HG02623 (cell line): Measurements from ENCODE around the gene PIK3R6.
"Not testable (repeated sequence)": the region's sequence is repeated elsewhere in the genome, so short reads cannot be mapped to it uniquely, and the experiment has no call there.

ENCODE experiments used
- ATAC-seq: cut with Tn5 transposase; IDR thresholded peaks from one replicate; pipeline ENCODE4 v1.9.1; 2021; ENCODE audit warnings: moderate library complexity; ENCODE audit not compliant: unreplicated experiment

PIK3R6 gene

DNA sequence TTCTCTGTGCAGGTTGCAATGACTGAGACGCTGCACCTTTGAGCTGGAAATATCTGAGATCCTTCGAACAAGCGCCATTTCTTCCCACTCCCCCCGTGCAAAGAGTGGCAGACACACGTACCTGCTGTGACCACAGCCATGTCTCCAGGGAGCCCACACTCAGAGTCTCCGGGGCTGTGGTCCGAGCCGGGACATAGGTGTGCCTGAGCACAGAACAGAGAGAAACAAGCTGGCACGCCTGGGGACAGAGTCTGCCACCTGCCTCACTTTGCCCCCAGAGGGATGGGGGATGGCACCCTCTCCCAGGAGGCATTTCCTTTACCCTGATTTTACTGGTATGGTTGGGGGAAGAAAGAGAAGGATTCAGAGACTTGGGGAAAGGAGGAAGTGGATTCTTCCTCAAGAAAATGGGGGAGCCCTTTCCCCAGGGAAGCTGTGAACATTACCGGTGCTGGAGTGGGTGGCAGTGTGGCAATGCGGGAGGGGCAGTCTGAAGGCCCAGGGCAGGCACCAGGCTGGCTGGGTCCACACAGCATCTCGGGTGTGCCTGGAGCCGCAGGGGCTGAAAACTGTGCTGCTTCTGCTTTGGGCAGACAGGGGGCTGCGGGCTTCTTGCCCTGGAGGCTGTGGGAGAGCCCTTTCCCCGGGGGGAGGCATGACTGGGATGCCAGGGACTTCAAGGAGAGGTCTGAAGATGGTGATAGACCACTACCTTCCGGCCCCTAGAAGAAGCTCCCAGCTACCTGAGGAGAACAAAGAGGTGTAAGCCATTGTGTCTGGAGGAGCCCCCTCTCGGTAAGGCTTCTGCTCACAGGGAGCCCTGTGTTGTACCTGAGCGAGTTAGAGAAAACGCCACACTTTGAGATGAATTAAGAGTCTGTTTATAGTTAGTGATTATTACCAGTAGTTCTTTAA is 6.6 kb upstream of the PIK3R6 start:
- no peak for ATAC-seq

DNA sequence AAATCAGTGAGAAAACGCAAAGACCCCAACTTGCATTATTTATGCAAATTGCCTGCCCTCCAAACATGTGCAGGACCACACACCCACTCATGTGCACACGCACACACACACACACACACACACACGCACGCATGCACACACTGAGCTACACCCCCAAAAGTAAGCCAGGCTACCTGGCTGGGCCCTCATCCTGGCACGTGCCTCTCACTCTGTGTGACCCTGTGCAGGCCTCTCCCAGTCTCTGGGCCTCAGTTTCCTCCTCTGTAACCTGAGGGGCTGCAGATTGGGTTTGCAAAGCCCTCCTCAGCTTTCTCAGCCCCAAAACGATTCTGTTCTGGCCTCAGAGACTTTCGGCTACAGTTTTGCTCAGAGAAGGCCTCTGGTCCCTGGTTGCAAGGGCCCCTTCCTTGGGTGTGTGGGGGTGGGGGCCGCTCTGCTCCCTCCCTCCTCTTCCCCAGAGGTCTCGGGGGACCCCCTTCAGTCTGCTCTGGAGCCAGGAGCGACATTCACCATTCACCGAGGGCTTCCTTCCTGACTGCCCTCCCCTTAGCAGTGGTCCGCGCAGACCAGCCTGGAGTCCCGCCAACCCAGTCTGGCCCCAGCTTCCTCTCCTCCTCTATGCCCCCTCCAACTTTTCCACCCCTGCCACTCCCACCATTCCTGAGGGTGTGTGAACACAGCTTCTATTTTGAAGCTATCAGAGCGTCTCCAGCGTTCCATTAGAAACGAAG is 5.4 kb upstream of the PIK3R6 start:
- no peak for ATAC-seq

DNA sequence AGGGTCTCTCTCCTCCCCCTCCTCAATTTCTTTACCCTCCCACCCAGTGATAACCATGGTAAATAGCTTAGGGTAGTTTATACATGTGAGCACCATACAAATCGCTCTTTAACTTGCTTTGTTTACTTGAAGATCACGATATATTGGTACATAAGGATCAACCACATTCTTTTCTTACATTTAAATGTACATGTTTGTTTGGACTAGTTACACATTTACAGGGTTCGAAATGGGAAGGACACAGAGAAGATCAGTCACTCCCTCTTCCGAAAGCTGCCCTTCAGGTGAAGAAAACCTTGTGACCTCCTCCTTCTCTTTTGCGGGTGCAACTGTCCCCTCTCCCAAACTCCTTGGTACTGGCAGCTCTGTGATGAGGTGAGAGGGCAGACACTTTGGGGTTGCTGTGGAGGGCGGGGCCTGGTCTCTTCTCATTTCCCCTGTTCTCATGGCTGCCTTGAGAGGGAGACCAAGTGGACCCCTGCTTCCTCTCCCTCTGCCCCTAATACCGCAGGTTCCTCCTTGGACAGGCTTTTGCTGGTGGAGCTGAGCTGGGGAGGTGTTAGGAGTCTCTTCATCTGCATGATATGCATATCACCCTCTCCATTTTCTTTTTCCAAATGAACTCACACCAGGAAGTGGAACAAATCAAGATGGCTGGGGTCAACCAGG is 4.7 kb upstream of the PIK3R6 start:
- no peak for ATAC-seq

DNA sequence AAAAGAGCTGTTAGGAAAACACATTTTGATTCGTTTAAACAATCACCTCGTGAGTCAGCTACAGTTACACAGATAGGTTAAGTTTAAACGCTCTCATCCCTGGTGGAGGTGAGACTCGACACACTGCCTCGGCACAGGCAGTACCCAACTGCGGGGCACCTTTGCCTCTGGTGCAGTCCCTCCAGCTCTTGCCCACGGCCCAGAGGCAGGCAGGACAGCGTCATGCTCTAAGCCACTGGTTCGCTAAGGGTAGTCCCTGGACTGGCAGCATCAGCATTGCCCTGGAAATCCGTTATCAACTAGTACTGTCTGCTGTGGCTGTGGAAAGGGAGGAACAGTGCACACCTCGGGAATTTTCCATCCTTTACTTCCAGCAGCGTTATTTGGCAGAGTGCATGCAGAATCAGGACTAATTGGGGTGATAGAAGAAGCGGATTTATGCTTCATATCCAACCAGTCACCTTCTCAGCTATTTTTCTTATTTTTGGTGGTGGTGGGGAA is 3.7 kb upstream of the PIK3R6 start:
- ATAC-seq, result no peak

DNA sequence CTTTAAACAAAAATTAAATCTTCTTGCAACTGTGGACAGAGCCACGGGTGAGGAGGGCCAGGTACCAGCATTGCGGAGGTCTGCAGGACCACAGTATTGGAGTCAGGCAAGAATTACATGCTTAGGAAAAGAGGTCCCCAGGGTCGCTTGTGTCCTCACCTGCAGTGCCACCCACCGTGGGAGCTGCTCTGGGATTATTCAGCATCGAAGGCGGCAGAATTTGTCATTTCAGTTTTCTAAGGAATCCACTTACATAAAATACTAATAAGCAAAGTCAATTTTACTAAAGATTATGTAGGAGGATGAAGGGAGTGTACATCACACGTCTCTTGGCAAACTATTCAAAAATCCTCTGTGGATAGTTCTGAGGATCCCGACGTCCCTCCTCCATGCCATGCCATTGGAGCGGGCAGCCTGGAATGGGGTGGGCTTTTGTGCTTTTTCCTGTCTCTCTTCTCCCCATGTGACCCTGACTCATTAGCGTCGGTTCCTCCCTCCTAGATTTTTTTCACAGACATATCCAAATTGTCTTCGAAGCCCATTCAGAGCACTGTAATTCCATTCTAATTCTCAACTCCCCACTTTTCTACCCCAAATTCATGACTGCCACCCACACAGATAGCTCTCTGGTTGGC is 3.0 kb upstream of the PIK3R6 start:
- no peak for ATAC-seq

DNA sequence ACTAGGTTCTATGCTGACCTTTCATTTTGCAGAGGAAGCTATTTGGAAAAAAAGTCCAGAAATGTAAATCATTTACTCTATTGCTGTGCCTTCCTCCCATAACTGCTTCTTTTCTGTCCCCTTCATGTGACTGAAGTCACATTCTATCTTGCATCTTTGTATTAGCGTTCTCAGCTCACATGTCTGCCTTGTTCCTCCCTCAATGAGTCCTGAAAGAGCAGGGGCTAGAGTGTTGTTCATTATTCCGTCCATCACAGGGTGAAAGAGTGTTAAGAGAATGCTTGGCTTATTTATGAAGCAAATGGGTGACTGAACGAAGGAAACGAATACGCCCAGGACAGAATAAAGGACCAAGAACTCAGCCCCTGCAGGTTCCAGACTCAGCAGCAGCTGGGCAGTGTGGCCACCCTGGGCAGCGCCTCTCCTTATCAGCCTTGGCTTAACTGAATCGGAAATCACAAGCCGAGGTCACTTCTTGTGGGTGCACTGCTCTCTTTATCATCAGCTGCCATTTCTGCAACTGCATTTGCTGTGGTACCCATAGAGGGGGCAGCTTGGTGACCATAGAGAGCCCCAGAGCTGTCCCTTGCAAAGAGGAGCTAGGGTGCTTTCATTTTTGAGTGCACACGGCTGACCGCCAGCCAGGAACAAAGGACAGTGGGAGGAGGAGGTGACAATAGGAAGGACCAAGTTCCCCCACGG is 1.8 kb upstream of the PIK3R6 start:
- no peak for ATAC-seq

DNA sequence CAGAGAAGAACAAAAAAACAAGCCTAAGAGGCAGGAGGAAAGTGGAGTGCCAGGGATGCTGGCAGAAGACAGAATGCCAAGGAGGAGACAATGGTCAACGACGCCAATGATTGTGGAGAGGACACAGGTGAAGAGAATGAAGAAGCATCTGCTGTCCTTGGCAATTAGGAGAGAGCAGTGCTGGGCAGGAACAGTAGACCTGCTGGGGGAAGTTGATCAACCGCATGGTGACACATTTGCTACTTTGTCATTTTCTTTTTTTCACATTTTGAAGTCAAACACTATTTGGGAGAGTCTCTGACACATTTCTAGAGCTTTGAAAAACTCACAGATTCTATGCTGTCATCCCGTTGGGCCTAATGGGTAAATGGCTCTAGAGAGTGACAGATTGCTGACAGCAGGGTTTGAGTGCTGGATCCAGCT is 1.1 kb upstream of the PIK3R6 start:
- ATAC-seq, result no peak

DNA sequence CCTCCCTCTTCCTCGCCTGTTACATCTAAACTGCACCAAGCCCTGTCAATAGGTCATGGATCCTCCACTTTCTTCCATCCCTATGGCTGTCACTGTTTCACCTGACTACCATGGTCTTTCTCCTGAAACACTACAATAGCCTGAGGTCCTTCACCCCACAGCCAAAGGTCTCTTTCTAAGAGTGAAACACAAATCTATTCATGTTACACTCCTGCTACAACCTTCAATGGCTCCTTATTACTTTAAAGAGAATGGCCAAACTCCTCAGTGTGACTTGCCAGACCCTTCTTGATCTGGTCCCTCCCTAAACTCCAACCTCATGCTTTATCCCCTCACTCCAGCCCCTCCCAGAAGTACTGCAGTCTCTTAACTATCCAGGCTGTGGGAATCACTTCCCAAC is 618 bp upstream of the PIK3R6 start:
- ATAC-seq, result no peak

DNA sequence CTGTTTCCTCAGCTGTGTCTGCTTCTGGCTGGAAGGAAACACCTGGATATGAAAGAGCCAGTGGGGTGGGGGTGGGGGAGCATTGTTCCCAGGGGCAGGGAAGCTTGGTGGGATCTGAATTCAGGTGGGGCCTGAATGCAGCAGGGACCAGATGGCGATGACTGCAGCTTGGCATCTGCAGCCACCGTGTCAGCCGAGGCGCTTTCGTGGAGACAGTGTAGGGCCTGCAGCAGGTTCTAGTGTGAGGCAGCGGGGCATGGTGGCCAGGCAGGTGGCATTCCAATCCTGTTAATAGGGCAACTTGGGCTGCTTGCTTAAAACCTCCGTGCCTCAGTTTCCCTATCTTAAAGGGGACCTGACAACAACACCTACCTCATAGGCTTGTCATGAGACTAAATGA is 1.7 kb downstream of the PIK3R6 start:
- ATAC-seq, result no peak

DNA sequence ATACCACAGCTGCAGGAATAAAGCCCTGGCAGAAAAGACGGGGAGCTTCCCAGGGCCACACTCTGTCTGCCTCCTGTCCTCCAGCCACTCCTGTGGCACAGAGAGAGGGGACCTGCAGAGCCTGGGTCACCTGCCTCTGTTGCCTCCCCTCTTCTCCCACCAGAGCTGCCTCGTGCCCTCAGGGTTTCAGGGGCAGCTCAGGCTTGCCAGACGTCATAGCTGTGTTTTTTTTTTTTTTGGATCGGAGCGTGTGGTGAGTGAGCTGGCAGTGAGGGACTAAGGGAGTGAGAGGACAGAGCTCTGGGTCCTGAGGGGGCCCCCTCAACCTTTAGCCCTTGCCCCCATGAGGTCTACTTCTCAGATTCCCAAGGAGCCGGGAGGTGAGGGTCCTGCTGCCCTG is 2.1 kb downstream of the PIK3R6 start:
- ATAC-seq, result no peak

DNA sequence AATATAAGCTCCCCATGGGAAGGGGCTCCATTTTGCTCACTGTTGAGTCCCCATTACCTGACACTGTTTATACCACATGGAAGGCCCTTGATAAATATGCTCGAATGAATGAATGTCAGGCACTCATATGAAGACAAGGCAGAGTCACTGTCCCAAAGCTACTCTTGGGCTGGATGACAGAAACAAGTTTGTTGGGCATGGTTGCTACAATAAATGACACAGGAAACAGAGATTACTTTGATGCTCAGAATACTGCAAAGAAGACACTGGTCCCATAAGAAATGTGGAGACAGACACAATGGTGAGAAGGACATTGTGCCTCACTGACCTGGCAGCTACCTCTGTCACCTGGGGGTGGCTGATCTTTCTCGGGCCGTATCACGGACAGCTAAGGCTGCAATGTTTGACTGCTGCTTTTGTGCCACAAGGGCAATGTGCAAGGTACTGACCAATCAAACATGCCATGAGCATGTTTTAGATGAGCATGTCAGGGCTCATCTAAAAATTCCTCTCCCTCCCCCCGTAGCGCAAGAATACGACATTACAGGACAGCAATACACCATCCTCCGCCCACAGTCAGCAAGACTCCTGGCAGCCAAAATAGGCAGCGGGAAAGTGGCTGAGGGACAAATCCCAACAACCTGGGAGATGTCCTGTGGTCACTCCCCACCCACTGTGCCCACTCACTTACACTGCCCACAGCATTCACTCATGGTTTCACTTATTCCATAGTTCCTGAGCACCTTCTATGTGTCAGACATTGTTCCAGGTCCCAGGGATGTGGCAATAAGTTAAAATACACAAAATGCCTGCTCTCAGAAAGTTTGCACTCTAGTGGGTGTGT is 5.0 kb downstream of the PIK3R6 start:
- ATAC-seq, result no peak

DNA sequence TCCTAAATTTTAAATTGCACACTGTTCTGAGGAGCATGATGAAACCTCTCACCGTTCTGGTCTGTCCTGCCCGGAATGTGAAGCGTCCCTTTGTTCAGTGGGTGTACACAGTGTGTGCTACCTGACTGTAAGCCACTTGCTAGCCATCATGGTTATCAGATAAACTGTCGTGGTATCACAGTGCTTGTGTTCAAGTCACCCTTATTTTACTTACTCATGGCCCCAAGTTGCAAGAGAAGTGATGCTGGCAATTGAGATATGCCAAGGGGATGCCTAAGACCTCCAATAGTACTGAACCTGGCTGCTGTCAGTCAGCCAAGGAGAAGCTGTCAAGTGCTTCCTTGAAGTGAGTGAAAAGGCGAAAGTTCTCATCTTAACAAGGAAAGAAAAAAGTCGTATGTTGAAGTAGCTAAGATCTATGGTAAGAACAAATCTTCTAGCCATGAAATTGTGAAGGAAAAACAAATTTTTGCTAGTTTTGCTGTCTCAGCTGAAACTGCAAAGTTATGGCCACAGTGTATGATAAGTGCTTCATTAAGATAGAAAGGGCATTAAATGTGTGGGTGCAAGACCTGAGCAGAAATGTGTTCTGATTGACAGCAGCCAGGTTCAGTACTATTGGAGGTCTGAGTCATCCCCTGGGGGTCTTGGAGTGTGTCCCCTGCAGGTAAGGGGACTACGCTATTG is 5.8 kb downstream of the PIK3R6 start:
- no peak for ATAC-seq

DNA sequence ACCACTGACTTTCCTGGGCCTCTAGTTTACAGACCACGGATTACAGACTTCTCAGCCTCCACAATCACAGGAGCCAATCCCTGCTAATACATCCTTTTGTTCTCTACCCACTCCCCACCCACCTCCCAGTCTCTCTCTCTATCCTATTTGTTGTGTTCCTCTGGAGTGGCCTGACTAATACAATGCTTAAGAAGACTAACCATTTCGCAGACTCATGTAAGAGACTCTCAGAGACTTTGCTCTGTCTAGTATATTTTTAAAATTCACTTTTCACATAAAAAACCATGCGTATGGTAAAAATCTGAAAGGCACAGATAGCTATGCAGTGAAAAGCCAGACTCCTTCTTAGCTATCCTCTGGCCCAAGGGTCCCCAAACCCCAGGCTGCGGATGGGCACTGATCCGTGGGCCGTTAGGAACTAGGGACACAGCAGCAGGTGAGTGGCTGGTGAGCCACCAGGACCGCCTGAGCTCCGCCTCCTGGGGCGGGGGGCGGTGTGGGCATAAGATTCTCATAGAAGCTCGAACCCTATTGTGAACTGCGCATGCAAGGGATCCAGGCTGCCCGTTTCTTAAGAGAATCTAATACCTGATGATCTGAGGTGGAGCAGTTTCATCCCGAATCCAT is 7.6 kb downstream of the PIK3R6 start:
- ATAC-seq, result no peak

DNA sequence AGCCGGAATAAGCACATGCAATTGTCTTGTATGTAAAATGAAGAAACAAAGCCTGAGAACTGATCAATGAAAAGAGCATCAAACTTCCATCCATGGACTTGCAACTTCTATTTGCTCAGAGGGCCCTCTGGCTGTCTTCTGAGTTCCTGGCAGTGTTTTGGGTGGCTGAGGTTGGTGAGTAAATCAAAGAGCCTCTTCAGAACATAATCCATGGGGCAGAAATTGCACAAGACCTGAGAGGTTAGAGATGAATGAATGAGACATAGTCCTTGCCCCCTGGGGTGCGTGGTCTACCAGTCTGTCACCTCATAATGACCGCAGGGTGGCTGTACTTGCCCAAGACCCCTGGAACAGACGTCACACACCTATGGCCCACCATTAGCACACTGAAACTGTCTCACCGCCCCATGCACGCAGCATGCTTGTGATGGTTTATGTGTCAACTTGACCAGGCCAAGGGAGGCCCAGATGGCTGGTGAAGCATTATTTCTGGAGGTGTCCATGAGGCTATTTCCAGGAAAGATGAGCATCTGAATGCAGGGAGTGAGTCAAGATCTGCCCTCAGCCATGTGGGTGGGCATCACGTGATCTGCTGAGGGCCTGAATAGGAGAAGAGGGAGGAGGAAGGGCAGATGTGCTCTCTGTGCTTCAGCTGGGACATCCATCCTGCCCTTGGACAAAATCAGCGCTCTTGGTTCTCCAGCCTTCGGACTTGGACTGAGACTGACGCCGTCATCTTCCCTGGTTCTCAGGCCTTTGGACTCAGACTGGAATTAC is 8.3 kb downstream of the PIK3R6 start:
- no peak for ATAC-seq

DNA sequence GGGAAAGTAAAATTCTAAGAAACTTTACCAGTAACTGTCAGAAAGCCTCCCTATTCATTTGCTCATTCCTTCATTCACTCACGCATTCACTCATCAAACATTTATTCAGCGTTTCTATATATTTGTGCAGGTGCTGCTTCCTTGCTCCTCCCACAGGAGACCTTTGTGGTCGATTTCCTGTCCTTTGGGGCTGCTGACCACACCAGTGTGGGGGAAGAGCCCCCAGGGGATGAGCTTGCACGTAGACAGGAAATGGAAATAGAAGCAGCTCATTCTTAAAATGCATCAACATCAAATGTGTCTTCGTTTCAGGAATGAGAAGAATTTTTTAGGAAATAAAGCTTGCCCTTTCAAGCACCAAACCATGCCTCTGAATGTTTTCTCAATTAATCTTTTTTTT is 9.6 kb downstream of the PIK3R6 start:
- ATAC-seq, result peak; percentile 28

DNA sequence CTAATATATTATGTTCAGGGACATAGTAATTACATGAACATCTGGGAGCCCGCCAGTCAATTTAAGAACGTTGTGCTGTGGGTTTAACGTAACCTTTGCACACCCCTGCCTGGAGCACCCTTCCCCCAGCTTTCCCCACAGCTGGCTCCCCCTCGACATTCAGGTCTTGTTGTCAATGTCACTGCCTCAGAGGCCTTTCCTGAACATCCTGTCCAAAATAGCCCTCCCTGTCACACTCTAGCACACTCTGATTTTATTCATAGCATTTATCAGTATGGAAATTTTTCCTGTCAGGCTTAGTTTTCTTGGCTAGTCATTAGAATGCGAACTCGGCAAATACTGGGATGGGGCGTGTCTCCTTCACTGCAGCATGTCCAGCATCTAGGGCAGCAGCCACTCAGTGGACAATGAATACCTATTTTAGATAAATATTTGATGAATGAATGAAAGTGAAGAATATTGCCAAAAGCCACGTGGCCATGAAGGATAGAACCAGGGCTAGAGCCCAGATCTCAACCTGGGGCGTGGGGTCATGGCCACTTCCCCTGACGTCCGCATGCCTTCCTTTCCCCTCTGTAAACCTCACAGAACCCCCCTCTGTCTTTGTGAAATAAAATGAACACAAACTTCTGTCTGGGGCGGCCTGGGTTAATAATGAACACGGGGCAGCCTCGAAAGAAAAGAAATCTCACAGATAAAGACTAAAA is 10.5 kb downstream of the PIK3R6 start:
- no peak for ATAC-seq

DNA sequence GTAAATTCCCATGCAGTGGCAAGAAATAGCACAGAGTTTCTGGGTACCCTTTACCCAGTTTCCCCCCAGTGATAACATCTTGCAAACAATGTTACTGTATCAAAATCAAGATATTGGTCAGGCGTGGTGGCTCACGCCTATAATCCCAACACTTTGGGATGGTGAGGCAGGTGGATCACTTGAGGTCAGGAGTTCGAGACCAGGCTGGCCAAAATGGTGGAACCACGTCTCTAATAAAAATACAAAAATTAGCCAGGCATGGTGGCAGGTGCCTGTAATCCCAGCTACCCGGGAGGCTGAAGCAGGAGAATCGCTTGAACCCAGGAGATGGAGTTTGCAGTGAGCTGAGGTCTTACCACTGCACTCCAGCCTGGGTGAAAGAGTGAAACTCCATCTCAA is 11.3 kb downstream of the PIK3R6 start:
- ATAC-seq, result not testable (repeated sequence)
